Hair follicle dermal papilla cell (primary cell): ENCODE results near the gene TBC1D16. TPM values are rescaled to one million over a fixed set of nuclear protein-coding genes. Genes with fewer than 3 reads are reported as not detected.

Experiments used
- total RNA-seq: library from RNA; depleted of rRNA; stranded (reverse); fragments of >200 nt; gene quantifications from 2 replicates; pipeline ENCODE4 v1.2.3, GENCODE V29; 2012

TBC1D16 gene, protein sequence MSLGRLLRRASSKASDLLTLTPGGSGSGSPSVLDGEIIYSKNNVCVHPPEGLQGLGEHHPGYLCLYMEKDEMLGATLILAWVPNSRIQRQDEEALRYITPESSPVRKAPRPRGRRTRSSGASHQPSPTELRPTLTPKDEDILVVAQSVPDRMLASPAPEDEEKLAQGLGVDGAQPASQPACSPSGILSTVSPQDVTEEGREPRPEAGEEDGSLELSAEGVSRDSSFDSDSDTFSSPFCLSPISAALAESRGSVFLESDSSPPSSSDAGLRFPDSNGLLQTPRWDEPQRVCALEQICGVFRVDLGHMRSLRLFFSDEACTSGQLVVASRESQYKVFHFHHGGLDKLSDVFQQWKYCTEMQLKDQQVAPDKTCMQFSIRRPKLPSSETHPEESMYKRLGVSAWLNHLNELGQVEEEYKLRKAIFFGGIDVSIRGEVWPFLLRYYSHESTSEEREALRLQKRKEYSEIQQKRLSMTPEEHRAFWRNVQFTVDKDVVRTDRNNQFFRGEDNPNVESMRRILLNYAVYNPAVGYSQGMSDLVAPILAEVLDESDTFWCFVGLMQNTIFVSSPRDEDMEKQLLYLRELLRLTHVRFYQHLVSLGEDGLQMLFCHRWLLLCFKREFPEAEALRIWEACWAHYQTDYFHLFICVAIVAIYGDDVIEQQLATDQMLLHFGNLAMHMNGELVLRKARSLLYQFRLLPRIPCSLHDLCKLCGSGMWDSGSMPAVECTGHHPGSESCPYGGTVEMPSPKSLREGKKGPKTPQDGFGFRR
- total RNA-seq = 28.7 and 38.3 TPM in 2 replicates

DNA sequence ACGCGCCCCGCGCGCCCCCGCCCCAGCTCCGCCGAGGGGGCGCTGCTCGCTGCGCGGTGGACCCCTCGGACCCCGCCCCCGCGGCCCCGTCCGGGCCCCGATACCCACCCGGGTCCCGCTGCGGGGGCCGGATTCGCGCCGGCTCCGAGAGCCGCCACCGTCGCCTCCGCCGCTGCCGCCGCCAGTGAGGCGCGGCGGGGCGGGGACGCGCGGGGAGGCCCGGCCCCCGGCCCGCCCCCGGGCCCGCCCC is at the start of gene TBC1D16:
TBC1D16 (minus strand) TSS at position 186 of the 250 bp plus-strand sequence. CDS start 22,325 bp downstream, outside the sequence.

DNA sequence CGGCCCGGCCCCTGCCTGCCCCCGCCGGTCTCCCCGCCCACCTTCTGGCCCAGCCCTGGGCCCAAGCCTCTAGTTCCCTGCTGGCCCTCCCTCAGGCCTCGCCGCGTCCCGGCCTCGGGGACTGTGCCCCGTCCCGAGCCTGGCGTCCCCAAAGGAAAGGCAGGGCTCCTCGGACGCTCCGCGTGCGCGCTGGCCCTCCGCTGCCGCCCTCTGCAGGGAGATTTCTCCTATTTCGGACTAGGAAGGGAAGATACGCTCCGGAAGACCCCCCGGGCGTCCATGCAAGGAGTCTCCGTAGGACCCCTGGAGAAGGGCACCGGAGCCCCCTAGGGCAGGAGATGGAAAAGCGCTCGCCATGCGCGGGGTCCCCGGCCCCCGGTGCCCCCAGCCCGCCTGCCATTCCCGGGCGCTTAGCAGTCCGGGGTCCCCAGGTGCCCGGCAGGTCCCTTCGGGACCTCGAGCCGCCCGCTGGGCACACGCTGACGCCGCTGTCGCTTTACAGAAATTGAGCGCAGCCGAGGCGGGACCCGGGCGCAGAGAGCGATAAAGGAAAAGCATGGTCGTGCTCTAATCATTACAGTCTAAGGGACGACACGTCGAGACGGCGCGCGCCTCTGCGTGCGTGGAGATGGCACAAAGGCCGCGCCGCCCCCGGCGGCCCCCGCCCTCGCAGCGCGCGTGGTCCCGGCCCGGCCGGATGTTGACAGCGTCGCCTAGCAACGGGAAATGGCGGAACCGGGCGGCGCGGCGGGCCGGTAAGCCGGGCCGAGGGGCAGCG is 454 bp upstream of the TBC1D16 start, which contains the start of gene CCDC40:
CCDC40 (plus strand) TSS at position 706 of the 778 bp plus-strand sequence; CDS start at position 727, 21 bp downstream.

Other genes with a start within 250 kb of the TBC1D16 start
- 2.6 and 3.4 TPM in 2 replicates for gene CBX8, start 238.8 kb downstream of the TBC1D16 start, total RNA-seq
- 15.9 and 17.0 TPM in 2 replicates for gene CBX4, start 196.4 kb downstream of the TBC1D16 start, total RNA-seq
- gene CCDC40, start 770 bp upstream of the TBC1D16 start, total RNA-seq = 3.5 and 4.7 TPM in 2 replicates
- gene GAA, start 65.7 kb upstream of the TBC1D16 start, total RNA-seq = 30.1 and 52.2 TPM in 2 replicates
- 60.0 and 63.9 TPM in 2 replicates for gene EIF4A3, start 111.3 kb upstream of the TBC1D16 start, total RNA-seq
- not detected in 2 replicates for gene CARD14, start 134.2 kb upstream of the TBC1D16 start, total RNA-seq
- 17.4 and 18.5 TPM in 2 replicates for gene SGSH, start 184.5 kb upstream of the TBC1D16 start, total RNA-seq
- gene SLC26A11, start 184.6 kb upstream of the TBC1D16 start, total RNA-seq = 20.0 and 20.8 TPM in 2 replicates
- gene RNF213, start 225.0 kb upstream of the TBC1D16 start, total RNA-seq = 160 and 199 TPM in 2 replicates